ENCODE results near the gene PRKCQ.

DNA sequence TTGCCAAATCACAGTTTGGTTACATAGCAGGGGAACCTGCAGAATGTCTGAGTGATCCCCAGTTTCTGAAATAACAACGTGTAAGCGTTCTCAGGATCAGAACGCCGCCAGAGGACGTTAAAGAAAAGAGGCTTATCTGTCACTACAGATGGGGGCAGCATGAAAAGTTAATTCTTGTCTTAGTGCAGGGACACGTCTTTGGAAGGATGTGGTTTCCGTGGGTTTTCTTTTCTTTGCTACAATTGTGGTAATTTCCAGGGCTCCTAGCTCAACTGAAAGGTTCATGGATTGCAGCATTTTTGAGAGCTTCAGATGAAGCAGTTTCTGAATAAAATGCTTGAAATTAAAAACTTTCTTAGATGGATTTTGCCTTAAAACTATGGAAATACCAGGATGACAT, 106.6 kb downstream of the PRKCQ start:
- TF ChIP-seq CTCF (IDR thresholded peaks at IDR 0.05) (no peak), POLR2A (IDR thresholded peaks at IDR 0.05) (no peak)

All from body of pancreas (tissue), 4 donors.